Small intestine (tissue), 7 donors: ENCODE measurements around the gene MPHOSPH9. TPM values are rescaled to one million over a fixed set of nuclear protein-coding genes. Genes with fewer than 3 reads are reported as not detected.

Experiments used
- DNase-seq, 2 donors: peaks; one replicate each; pipeline versions ENCODE4 v3.0.0 to v3.0.0-alpha.2; 2013
- FAIRE-seq: peaks from 2 replicates; lab custom pipeline; 2012; peaks lifted over from hg19 to GRCh38; lab: Jason Lieb, UNC
- H3K27ac ChIP-seq, 3 donors: one replicate each; pipeline ENCODE4 v1.5.1; 2013; ENCODE audit warnings: low read length in 2 of 3, mild to moderate bottlenecking in 2 of 3, control low read depth in 1 of 3, inconsistent platforms in 1 of 3, low read depth in 1 of 3, moderate library complexity in 1 of 3
- H3K27me3 ChIP-seq, 3 donors: one replicate each; pipeline ENCODE4 v1.6.1; 2013; ENCODE audit warnings: low read length in 3 of 3, inconsistent platforms in 1 of 3; ENCODE audit not compliant: control insufficient read depth in 3 of 3, insufficient read depth in 3 of 3
- H3K36me3 ChIP-seq, 3 donors: one replicate each; pipeline ENCODE4 v1.6.1; 2013; ENCODE audit warnings: low read length in 3 of 3, inconsistent platforms in 1 of 3, low read depth in 1 of 3, mild to moderate bottlenecking in 1 of 3, moderate library complexity in 1 of 3; ENCODE audit not compliant: control insufficient read depth in 3 of 3, insufficient read depth in 2 of 3
- H3K4me1 ChIP-seq, 3 donors: one replicate each; pipeline ENCODE4 v1.6.1; 2013; ENCODE audit warnings: low read length in 2 of 3, inconsistent platforms in 1 of 3, low read depth in 1 of 3, mild to moderate bottlenecking in 1 of 3, moderate library complexity in 1 of 3; ENCODE audit not compliant: control insufficient read depth in 3 of 3, insufficient read depth in 2 of 3
- H3K4me3 ChIP-seq, 3 donors: one replicate each; pipeline ENCODE4 v1.5.1; 2013; ENCODE audit warnings: low read length in 3 of 3, control low read depth in 1 of 3, inconsistent platforms in 1 of 3, low read depth in 1 of 3, mild to moderate bottlenecking in 1 of 3, moderate library complexity in 1 of 3
- H3K9me3 ChIP-seq, 2 donors: one replicate each; pipeline ENCODE4 v1.6.1; 2013; ENCODE audit warnings: low read depth in 1 of 2, low read length in 1 of 2; ENCODE audit not compliant: control insufficient read depth in 2 of 2, insufficient read depth in 1 of 2
- WGBS, 3 donors: extraction: QIAGEN DNeasy Blood & Tissue Kit; methylation state at CpG; one replicate each; pipeline ENCODE4 v1.1.7; 2013; 5-methylcytosine and 5-hydroxymethylcytosine counted together
- polyA plus RNA-seq, 4 donors: library from polyadenylated mRNA; stranded (reverse) in 3 of 4; unstranded in 1 of 4; fragments of 200-250 nt in 3 of 4; fragments of 120-200 nt in 1 of 4; gene quantifications; one replicate each; pipeline versions ENCODE4 v1.2.1 to v1.2.3, GENCODE V29; 2013
- donor health status: healthy with polysubstance abuse.
- donor health status: control.
- donor health status: control.
- donor health status: Bipolar disorder and iron deficiency.
- donor health status: healthy.

MPHOSPH9 gene
- polyA plus RNA-seq, 4 donors, result 1.6 to 16.4 (median 5.2) TPM

DNA sequence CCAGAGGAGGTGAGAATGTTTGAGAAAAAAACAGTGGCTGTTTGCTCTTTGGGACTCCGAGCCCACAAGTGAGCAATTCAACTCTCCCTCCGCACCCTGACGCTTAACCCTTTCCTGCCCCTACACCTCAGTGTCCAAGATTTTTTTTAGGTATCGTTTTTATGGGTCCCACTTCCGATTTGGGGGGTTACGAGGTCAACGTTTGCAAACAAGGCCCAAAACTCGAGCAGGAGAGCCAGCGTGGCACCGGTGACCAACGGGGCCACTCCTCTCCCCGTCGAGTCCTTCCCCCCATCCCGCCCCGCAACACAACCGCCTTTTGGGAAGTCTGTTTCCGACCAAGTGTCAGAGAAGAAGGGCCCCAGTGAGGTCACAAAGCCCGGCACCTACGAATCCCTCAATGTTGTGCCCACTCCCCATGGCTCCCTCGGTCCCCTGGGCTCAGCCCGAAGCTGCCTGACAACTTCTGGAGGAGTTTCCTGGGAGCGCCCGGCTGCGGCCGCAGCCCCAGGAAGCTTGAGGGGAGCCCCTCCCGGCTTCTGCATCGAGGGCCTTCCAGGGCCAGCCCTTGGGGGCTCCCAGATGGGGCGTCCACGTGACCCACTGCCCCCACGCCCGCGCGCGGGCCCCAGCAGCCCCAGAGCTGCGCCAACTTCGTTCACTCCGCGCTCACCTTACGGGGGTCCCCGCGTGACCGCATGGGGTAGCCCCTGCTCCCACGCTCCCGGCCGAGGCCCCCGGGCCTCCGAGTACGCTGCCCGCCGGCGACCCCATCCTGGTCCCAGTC lies 37.5 kb upstream of the MPHOSPH9 start:
- 0 to 1% (median 0%) methylated on average over 37 to 51 of the region's 51 CpGs for WGBS, 3 donors
- Histone ChIP-seq H3K27me3 (no peaks in the 10 kb centered on the region), H3K4me1 (peaks cover 2 to 13% (median 4%) of the 10 kb centered on the region in 3 donors), H3K9me3 (no peaks in the 10 kb centered on the region), H3K27ac (peak overlapping the region; percentile 24 to 80 (median 76)), H3K36me3 (peaks cover 0 to 34% (median 0%) of the 10 kb centered on the region in 3 donors), H3K4me3 (peak overlapping the region; percentile 64 to 98 (median 81))
- FAIRE-seq (no peak), DNase-seq (peak; percentile 26 to 44)

GRCh38 chr12:123269896-123270213 lies 36.9 kb upstream of the MPHOSPH9 start:
- no peak for DNase-seq
- Histone ChIP-seq H3K4me1 (peaks cover 2 to 13% (median 4%) of the 10 kb centered on the region in 3 donors), H3K27me3 (no peaks in the 10 kb centered on the region), H3K9me3 (no peaks in the 10 kb centered on the region), H3K36me3 (peaks cover 0 to 38% (median 0%) of the 10 kb centered on the region in 3 donors), H3K27ac (peak overlapping the region; percentile 24 to 80 (median 76)), H3K4me3 (peak overlapping the region in 2 of 3 donors; percentile 64 to 98)
- WGBS, 3 donors, result 2 to 7% (median 3%) methylated on average over 7 of the region's 7 CpGs
- no peak for FAIRE-seq

GRCh38 chr12:123269395-123269892 lies 36.5 kb upstream of the MPHOSPH9 start:
- Histone ChIP-seq H3K9me3 (no peaks in the 10 kb centered on the region), H3K27me3 (no peaks in the 10 kb centered on the region), H3K4me1 (peaks cover 2 to 13% (median 4%) of the 10 kb centered on the region in 3 donors), H3K36me3 (peaks cover 0 to 42% (median 0%) of the 10 kb centered on the region in 3 donors), H3K27ac (peak overlapping the region in 2 of 3 donors; percentile 76 to 80), H3K4me3 (peak overlapping the region in 2 of 3 donors; percentile 64 to 98)
- no peak for FAIRE-seq
- peak; percentile 41 to 72 for DNase-seq
- 6 to 26% (median 20%) methylated on average over 26 to 32 of the region's 32 CpGs for WGBS, 3 donors

- H3K36me3 ChIP-seq, result peaks cover 0 to 46% (median 0%) of the 10 kb centered on the region in 3 donors
- peak overlapping the region in 2 of 3 donors; percentile 13 to 76 for H3K27ac ChIP-seq
- H3K4me3 ChIP-seq, result peak overlapping the region in 1 of 3 donors; percentile 64
- WGBS, 3 donors, result 72 to 87% (median 87%) methylated on average over 13 of the region's 13 CpGs
- no peaks in the 10 kb centered on the region for H3K9me3 ChIP-seq
- DNase-seq (no peak), FAIRE-seq (no peak)
- H3K27me3 ChIP-seq, result no peaks in the 10 kb centered on the region
- H3K4me1 ChIP-seq, result peaks cover 2 to 13% (median 4%) of the 10 kb centered on the region in 3 donors
These were observed 35.9 kb upstream of the MPHOSPH9 start for GRCh38 chr12:123268850-123269249.

DNA sequence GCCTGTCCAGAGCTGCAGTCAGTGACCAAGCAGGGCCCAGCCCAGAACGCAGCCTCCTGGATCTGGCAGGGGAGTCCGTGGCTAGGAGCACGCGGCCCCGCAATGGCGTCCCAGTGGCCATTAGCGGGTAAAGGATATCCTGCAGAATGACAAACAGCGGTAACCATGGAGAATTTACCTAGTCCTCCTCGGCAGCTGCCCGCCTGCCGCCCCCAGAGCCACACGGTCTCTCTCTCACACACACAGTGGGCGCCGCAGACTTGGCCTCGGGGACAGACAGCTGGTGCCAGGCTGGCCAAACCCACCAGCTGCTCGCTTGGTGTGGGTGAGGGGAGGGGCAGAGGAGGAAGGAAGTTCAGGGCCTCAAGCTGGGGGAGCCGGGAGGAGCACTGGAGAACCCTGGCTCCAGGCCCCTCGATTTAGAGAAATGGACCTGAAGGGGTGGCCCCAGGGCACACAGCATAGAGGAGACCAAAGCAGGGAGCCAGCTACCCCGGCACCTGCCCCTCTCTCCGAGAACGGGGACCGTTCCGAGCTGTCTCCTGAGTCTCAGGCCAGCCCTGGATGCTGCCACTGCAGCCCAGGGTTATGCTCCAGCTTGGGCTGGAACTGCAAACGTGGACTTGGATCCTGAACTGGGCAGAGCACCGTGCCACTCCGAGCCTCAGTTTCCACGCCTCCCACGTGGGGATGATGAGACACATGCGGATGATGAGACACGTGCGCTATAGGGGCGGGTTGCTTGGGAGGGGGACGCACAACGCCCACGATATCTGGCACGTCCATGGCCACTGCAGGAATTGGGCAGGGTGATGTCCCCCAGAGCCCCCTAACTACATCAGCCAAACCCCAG lies 35.3 kb upstream of the MPHOSPH9 start:
- WGBS, 3 donors, result 53 to 78% (median 68%) methylated on average over 34 to 36 of the region's 36 CpGs
- no peak overlapping the region for H3K4me3 ChIP-seq
- H3K27ac ChIP-seq, result peak overlapping the region in 2 of 3 donors; percentile 13 to 76
- H3K4me1 ChIP-seq, result peaks cover 2 to 13% (median 4%) of the 10 kb centered on the region in 3 donors
- H3K9me3 ChIP-seq, result no peaks in the 10 kb centered on the region
- FAIRE-seq (no peak), DNase-seq (peak in 1 of 2 donors; percentile 13)
- peaks cover 0 to 52% (median 3%) of the 10 kb centered on the region in 3 donors for H3K36me3 ChIP-seq
- no peaks in the 10 kb centered on the region for H3K27me3 ChIP-seq

DNA sequence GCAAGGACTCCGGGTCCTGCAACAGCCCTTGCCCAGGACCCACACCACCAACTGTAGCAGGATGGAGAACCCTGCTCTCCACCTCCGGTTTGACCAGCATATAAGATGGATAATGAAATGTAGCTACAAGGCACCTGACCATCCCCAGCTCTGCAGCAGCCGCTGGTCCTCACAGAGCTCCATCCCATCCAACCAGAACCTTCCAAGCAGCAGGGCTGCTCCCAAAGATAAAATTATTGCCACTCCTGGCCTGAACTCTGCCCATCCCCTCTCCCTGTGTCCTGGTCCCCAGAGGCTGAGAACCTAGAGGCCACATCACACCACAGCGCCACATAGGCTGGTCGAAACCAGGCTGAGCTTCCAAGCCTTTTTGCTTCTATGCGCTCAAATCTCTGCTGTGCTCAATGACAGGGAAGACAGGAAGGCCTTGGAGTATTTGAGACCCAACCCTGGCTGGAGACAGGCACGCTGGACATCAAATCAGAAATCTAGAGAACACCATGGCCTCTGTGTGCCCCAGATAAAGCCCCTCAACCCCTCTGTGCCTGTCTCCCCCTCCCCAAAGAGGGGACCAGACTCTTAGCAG lies 34.5 kb upstream of the MPHOSPH9 start:
- no peak overlapping the region for H3K4me3 ChIP-seq
- DNase-seq (no peak), FAIRE-seq (no peak)
- H3K36me3 ChIP-seq, result peaks cover 0 to 59% (median 7%) of the 10 kb centered on the region in 3 donors
- peaks cover 2 to 10% (median 4%) of the 10 kb centered on the region in 3 donors for H3K4me1 ChIP-seq
- H3K27me3 ChIP-seq, result no peaks in the 10 kb centered on the region
- H3K9me3 ChIP-seq, result no peaks in the 10 kb centered on the region
- H3K27ac ChIP-seq, result peak overlapping the region in 2 of 3 donors; percentile 4 to 13
- 92 to 98% (median 95%) methylated on average over 7 of the region's 7 CpGs for WGBS, 3 donors

DNA sequence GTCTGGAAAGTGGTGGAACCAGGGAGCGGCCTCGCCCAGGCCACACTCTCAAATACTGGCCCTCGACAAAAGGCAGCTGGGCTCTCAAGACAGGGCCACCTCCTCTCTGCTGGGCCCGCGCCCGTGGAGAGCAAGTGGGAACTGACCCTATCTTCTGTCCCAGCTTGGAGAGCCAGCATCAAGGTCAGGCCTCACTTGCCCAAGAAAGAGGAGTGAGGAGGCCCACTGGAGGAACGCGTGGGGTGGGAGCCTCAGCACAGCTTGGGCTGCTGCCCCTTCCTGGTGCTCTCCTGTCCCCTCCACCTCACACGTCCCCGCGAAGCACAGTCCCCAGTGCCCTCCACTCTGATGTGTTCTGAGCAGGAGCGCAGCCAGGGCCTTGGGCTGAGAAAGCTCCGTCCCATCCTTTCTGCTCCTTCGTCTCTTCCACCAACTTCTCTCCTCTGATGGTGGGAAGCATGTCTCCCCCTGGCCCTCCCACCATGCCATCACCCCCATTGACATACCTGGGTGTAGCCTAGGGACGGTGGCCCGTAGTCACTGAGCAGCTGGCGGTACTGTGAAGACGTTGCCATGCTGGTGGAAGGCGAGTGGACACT lies 33.8 kb upstream of the MPHOSPH9 start:
- Histone ChIP-seq H3K36me3 (peaks cover 0 to 63% (median 7%) of the 10 kb centered on the region in 3 donors), H3K4me3 (no peak overlapping the region), H3K9me3 (no peaks in the 10 kb centered on the region), H3K27me3 (no peaks in the 10 kb centered on the region), H3K27ac (no peak overlapping the region), H3K4me1 (peaks cover 2 to 7% (median 4%) of the 10 kb centered on the region in 3 donors)
- DNase-seq (no peak), FAIRE-seq (no peak)
- WGBS, 3 donors, result 86 to 89% (median 87%) methylated on average over 18 to 19 of the region's 19 CpGs
